Stomach (tissue), 9 donors: ENCODE data around the gene UNC5A. TPM values are rescaled to one million over a fixed set of nuclear protein-coding genes. Genes with fewer than 3 reads are reported as not detected.
"Not testable (repeated sequence)": the region's sequence is repeated elsewhere in the genome, so short reads cannot be mapped to it uniquely, and the experiment has no call there.

Experiments
- DNase-seq, 2 donors: peaks; one replicate each; pipeline versions ENCODE4 v3.0.0 to v3.0.0-alpha.2; 2013 to 2019
- H3K27ac ChIP-seq, 5 donors: fragments of 200-600 bp in 4 of 5; sonication (generic) in 4 of 5; one replicate each; pipeline ENCODE4 v1.5.1; 2013 to 2019; ENCODE audit warnings: mild to moderate bottlenecking in 1 of 5, moderate library complexity in 1 of 5
- H3K27me3 ChIP-seq, 3 donors: fragments of 200-600 bp; sonication (generic); one replicate each; pipeline ENCODE4 v1.5.1; 2017 to 2019; ENCODE audit warnings: mixed run types in 1 of 3
- H3K36me3 ChIP-seq, 4 donors: fragments of 200-600 bp; sonication (generic); 1 replicate in 3 of 4; 2 replicates in 1 of 4; pipeline ENCODE4 v1.5.1; 2016 to 2019
- H3K4me1 ChIP-seq, 4 donors: fragments of 200-600 bp; sonication (generic); one replicate each; pipeline ENCODE4 v1.5.1; 2016 to 2019
- H3K4me3 ChIP-seq, 4 donors: fragments of 200-600 bp; sonication (generic) in 3 of 4; one replicate each; pipeline ENCODE4 v1.5.1; 2016 to 2019; ENCODE audit warnings: mild to moderate bottlenecking in 1 of 4
- H3K9me3 ChIP-seq, 4 donors: fragments of 200-600 bp; sonication (generic); one replicate each; pipeline ENCODE4 v1.5.1; 2016 to 2019
- EP300 ChIP-seq: sonication (generic); formaldehyde crosslinking; IDR thresholded peaks from one replicate; pipeline ENCODE4 v1.6.1; 2017; ENCODE audit warnings: antibody characterized with exemption
- POLR2A ChIP-seq, 4 donors: fragments of 450-650 bp; IDR thresholded peaks; one replicate each; pipeline ENCODE4 v1.6.1; 2016; ENCODE audit warnings: antibody characterized with exemption in 4 of 4, control low read depth in 2 of 4, mild to moderate bottlenecking in 1 of 4, moderate library complexity in 1 of 4
- POLR2AphosphoS5 ChIP-seq, 3 donors: sonication (generic); formaldehyde crosslinking; IDR thresholded peaks; one replicate each; pipeline ENCODE4 v1.6.1; 2016; ENCODE audit warnings: antibody characterized with exemption in 3 of 3
- WGBS, 5 donors: extraction: QIAGEN DNeasy Blood & Tissue Kit in 3 of 5; methylation state at CpG; one replicate each; pipeline versions ENCODE4 v1.1.5 to v1.1.7; 2013 to 2018; 5-methylcytosine and 5-hydroxymethylcytosine counted together
- intact Hi-C: fragments of 100-400 bp; cut with DNase I; formaldehyde crosslinking; loops from one replicate; pipeline ENCODE4 v1.15.1; 2023; ENCODE audit warnings: low total_unique reads
- polyA plus RNA-seq, 3 donors: library from polyadenylated mRNA; stranded (reverse); fragments of 200-250 nt; gene quantifications; one replicate each; pipeline ENCODE4 v1.2.3, GENCODE V29; 2013
- total RNA-seq, 5 donors: library from RNA; depleted of rRNA; stranded (reverse); fragments of >200 nt; gene quantifications; one replicate each; pipeline versions ENCODE4 v1.1.0 to v1.2.3, GENCODE V29; 2014 to 2016
- TF ChIP-seq, protein P1 (sequence below), 7 experiments: fragments of 450-650 bp in 4 of 7; fragments of 200-600 bp in 3 of 7; sonication (generic) in 3 of 7; IDR thresholded peaks; one replicate each; pipeline ENCODE4 v1.5.1; 2016 to 2019; ENCODE audit warnings: antibody characterized with exemption in 7 of 7, control low read depth in 2 of 7, mild to moderate bottlenecking in 1 of 7
- donor health status: healthy with polysubstance abuse.
- donor health status: Bipolar disorder and iron deficiency.
- donor health status: healthy.

The UNC5A gene
- total and polyA plus RNA-seq, 8 donors, result 0.08 to 0.72 (median 0.46) TPM; not detected in 4

DNA sequence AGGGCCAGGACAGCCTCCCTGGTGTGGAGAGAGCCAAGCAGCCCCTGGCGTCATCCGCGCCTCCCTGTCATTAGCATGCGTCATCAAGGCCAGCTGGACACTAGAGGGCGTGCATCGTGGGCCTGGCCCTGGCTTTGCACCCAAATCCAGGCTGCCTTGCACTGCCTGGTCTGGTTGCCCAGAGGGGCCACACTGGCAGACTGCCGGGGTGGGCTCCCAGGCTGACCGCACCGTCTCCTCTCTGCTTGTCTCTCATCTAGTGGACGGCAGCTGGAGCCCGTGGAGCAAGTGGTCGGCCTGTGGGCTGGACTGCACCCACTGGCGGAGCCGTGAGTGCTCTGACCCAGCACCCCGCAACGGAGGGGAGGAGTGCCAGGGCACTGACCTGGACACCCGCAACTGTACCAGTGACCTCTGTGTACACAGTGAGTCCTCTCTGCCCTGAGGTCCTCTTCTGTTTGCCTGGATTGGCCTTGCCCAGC is 59.8 kb downstream of the UNC5A start:
- TF ChIP-seq, protein P1, sequence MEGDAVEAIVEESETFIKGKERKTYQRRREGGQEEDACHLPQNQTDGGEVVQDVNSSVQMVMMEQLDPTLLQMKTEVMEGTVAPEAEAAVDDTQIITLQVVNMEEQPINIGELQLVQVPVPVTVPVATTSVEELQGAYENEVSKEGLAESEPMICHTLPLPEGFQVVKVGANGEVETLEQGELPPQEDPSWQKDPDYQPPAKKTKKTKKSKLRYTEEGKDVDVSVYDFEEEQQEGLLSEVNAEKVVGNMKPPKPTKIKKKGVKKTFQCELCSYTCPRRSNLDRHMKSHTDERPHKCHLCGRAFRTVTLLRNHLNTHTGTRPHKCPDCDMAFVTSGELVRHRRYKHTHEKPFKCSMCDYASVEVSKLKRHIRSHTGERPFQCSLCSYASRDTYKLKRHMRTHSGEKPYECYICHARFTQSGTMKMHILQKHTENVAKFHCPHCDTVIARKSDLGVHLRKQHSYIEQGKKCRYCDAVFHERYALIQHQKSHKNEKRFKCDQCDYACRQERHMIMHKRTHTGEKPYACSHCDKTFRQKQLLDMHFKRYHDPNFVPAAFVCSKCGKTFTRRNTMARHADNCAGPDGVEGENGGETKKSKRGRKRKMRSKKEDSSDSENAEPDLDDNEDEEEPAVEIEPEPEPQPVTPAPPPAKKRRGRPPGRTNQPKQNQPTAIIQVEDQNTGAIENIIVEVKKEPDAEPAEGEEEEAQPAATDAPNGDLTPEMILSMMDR (IDR thresholded peaks at IDR 0.05), result peak in 3 of 7 experiments; percentile 8 to 19 (median 16)
- TF ChIP-seq POLR2AphosphoS5 (IDR thresholded peaks at IDR 0.05), result no peak
- Histone ChIP-seq H3K27ac (no peak overlapping the region), H3K4me3 (no peak overlapping the region), H3K9me3 (no peaks in the 10 kb centered on the region), H3K4me1 (no peaks in the 10 kb centered on the region), H3K36me3 (no peaks in the 10 kb centered on the region), H3K27me3 (peaks cover 0 to 68% (median 41%) of the 10 kb centered on the region in 3 donors)
- intact Hi-C loops, result no loop called here
- WGBS, 5 donors, result 51 to 62% (median 60%) methylated on average over 13 to 17 of the region's 17 CpGs; no CpG with 5 or more reads in 1 of the 5 donors
- DNase-seq, result peak; percentile 29 to 74

DNA sequence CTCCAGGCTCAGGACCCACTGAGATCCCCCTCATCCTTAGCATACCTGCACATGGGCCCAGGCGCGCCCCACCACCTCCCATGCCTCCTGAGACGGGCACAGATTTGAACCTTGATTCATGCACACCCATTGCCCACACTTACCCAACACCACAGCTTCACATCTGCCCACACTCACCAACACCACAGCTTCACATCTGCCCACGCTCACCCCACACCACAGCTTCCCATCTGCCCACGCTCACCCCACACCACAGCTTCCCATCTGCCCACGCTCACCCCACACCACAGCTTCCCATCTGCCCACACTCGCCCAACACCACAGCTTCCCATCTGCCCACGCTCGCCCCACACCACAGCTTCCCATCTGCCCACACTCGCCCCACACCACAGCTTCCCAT is 60.3 kb downstream of the UNC5A start:
- H3K27ac ChIP-seq, H3K36me3 ChIP-seq, H3K4me3 ChIP-seq, DNase-seq, intact Hi-C loops, H3K9me3 ChIP-seq, H3K4me1 ChIP-seq: not testable (repeated sequence)
- WGBS, 5 donors, result 65 to 84% (median 70%) methylated on average over 10 of the region's 10 CpGs
- H3K27me3 ChIP-seq, result peaks cover 0 to 68% (median 38%) of the 10 kb centered on the region in 3 donors

DNA sequence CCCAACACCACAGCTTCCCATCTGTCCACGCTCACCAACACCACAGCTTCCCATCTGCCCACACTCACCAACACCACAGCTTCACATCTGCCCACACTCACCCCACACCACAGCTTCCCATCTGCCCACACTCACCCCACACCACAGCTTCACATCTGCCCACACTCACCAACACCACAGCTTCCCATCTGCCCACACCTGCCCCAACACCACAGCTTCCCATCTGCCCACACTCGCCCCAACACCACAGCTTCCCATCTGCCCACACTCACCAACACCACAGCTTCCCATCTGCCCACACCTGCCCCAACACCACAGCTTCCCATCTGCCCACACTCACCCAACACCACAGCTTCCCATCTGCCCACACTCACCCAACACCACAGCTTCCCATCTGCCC is 62.2 kb downstream of the UNC5A start:
- H3K27ac ChIP-seq, intact Hi-C loops, DNase-seq, H3K4me1 ChIP-seq, H3K4me3 ChIP-seq, H3K36me3 ChIP-seq, H3K9me3 ChIP-seq: not testable (repeated sequence)
- H3K27me3 ChIP-seq, result peaks cover 0 to 68% (median 37%) of the 10 kb centered on the region in 3 donors
- 58 to 86% (median 71%) methylated on average over 2 of the region's 2 CpGs for WGBS, 5 donors

DNA sequence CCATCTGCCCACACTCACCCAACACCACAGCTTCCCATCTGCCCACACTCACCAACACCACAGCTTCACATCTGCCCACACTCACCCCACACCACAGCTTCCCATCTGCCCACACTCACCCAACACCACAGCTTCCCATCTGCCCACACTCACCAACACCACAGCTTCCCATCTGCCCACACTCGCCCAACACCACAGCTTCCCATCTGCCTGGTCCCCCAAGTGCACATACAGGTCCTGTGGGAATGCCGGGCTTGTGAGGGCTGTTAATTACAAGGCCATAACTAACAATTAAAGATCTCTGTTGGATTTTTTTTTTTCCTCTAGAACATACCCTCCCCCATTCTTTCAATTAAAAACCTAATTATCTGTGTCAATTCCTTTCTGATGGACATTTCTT is 62.7 kb downstream of the UNC5A start:
- H3K27me3 ChIP-seq, result peaks cover 0 to 68% (median 41%) of the 10 kb centered on the region in 3 donors
- 61 to 74% (median 66%) methylated on average over 2 of the region's 2 CpGs for WGBS, 5 donors
- H3K36me3 ChIP-seq, DNase-seq, H3K4me3 ChIP-seq, H3K4me1 ChIP-seq, H3K9me3 ChIP-seq, intact Hi-C loops, H3K27ac ChIP-seq: not testable (repeated sequence)

DNA sequence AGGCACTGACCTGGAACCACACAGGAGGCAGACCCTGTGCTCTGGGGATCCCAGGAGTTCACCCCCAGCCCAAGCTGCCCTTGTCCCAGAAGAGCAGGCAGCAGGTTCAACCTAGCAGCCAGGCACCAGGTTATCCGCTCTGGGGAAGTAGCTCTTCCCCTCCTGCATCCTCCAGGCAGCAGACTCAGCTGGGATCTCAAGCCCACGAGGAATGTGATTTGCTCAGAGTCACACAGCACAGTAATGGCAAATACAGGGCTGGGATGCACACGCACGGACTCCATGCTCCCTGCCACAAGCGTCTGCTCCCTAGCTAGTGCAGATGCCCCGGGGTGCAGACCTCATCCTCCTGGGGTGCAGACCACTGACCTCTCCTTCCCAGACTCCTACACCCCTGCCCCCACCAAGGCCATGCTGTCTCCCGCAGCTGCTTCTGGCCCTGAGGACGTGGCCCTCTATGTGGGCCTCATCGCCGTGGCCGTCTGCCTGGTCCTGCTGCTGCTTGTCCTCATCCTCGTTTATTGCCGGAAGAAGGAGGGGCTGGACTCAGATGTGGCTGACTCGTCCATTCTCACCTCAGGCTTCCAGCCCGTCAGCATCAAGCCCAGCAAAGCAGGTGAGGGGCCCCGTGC is 63.3 kb downstream of the UNC5A start:
- Histone ChIP-seq H3K27me3 (peaks cover 0 to 68% (median 37%) of the 10 kb centered on the region in 3 donors), H3K9me3 (no peaks in the 10 kb centered on the region), H3K27ac (no peak overlapping the region), H3K4me1 (no peaks in the 10 kb centered on the region), H3K4me3 (no peak overlapping the region), H3K36me3 (no peaks in the 10 kb centered on the region)
- 52 to 65% (median 61%) methylated on average over 14 to 16 of the region's 16 CpGs for WGBS, 5 donors
- TF ChIP-seq POLR2A (IDR thresholded peaks at IDR 0.05), result no peak
- TF ChIP-seq, protein P1 (IDR thresholded peaks at IDR 0.05), result no peak
- DNase-seq, result peak in 1 of 2 donors; percentile 51
- intact Hi-C loops, result no loop called here

DNA sequence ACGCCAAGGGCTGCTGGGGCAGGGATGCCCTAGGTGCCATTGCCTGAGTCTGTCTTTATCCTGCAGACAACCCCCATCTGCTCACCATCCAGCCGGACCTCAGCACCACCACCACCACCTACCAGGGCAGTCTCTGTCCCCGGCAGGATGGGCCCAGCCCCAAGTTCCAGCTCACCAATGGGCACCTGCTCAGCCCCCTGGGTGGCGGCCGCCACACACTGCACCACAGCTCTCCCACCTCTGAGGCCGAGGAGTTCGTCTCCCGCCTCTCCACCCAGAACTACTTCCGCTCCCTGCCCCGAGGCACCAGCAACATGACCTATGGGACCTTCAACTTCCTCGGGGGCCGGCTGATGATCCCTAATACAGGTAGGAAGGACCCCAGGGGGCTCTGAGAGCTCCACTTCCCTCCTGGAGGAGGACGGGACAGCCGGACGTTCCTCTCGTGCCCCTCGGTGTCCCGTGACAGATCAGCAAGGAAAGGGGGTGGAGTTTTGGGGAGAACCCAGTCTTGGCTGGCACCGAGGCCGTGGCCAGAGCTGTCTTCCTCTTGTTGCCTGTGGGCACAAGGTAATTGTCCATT is 63.9 kb downstream of the UNC5A start:
- Histone ChIP-seq H3K27me3 (peaks cover 0 to 68% (median 37%) of the 10 kb centered on the region in 3 donors), H3K4me3 (no peak overlapping the region), H3K9me3 (no peaks in the 10 kb centered on the region), H3K27ac (no peak overlapping the region), H3K4me1 (no peaks in the 10 kb centered on the region), H3K36me3 (no peaks in the 10 kb centered on the region)
- no peak for DNase-seq
- TF ChIP-seq EP300 (no peak), POLR2A (IDR thresholded peaks at IDR 0.05) (no peak)
- intact Hi-C loops, result no loop called here
- 73 to 81% (median 74%) methylated on average over 18 to 20 of the region's 20 CpGs for whole genome bisulfite sequencing, 5 donors
